Measurements from ENCODE around the gene HLA-DQA1.
"Not testable (repeated sequence)": the region's sequence is repeated elsewhere in the genome, so short reads cannot be mapped to it uniquely, and the experiment has no call there.

Gene HLA-DQA1

DNA sequence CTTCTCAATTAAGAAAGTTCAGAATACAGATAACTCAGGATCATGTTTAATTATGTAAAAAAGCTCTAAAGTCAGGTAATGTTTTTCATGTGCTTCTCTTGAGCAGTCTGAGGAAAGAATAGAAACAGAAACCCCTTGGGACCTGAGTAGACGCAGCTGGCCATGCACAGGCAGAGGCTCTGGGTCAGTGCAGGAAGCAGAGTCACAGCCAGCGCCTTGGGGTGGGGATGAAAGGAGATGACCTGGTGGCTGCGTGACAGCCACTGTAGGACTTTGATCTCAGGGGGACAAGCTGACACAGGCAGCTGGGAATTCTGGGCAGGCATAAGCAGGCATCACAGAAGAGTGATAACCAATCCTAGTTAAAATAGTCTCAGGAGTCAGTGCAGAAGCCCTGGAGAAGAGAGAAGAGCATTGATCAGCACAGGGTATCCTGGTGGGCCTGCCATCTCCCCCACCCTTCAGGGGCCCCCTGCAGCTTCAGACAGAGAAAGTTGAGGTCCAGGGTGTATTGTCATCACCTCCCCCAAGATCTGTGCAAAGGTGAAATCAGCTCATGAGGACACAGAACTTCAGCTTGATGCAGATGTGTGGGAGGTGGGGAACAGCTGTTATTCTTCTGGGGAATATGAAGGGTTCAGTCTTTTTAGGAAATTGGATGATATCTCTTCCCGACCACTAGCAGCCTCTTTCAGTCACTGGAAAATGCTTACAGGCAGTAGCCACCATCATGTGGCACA, 22.8 kb downstream of the HLA-DQA1 start:
- DNase-seq, result no peak

DNA sequence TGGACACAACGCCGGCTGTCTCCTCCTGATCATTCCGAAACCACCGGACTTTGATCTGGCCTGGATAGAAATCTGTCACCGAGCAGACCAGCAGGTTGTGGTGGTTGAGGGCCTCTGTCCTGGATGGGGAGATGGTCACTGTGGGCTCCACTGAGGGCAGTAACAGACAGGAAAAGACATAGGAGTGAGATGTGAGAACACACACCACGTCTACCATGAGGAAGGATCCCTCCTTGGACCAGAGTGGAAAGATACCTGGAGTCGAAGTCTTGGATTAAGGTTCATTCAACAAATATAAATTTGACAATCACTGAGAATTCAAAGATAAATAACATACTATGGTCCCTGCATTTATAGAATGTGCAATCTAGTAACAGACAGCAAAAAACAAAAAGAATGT, 24.9 kb downstream of the HLA-DQA1 start:
- no peak for DNase-seq

DNA sequence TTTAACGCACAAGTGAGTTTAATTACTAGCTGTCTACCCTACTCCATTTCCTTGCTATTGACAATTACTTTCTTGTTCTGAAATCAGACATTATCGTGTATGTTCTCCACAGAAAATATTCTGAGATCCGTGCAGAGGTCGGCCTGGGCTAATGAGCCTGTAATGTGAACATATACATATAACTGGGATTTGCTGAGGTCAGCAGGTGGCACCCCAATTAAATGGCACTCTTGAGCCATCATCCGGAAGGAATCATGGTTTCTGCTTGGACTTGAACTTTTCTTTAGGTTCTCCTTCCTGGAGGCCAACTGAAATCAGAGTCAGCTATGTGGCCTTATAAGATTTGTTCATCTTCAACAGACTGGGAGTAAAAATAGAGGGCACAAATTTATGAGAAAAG, 25.6 kb downstream of the HLA-DQA1 start:
- no peak for DNase-seq

DNA sequence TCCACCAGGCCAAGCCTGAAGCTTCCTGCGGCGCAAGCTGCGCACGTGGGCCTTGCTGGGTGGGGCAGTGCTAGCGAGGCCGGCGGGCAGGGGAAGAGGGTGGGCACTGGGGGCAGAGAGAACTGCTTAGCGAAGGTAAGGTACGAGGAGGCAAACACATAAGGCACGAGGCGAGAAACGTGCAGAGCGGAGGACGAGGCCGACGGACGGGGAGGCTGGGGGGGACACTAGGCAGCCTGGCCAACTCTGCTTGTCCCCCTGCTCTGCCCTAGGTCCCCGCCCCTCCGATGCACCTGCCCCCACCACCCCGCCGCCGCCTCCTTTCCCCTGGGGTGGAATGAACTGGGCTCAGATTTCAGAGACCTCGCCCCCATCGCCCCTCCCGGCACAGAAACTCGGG, 27.1 kb downstream of the HLA-DQA1 start:
- DNase-seq, result no peak

DNA sequence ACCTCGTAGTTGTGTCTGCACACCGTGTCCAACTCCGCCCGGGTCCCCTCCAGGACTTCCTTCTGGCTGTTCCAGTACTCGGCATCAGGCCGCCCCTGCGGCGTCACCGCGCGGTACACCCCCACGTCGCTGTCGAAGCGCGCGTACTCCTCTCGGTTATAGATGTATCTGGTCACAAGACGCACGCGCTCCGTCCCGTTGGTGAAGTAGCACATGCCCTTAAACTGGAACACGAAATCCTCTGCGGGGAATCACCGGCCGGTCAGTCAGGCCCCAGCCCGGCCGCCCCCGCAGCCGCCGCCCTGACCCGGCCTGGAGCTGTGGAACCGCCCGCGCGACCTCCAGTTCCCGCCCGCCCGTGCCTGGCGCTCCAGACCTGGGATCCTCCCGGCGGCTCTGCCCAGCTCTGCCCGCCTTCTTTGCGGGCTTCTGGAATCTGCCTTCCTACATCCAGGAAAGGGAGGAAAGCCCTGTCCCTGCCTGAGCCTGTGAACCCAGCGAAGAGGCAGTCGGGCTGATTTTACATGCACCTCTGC, 27.7 kb downstream of the HLA-DQA1 start:
- DNase-seq, result no peak

DNA sequence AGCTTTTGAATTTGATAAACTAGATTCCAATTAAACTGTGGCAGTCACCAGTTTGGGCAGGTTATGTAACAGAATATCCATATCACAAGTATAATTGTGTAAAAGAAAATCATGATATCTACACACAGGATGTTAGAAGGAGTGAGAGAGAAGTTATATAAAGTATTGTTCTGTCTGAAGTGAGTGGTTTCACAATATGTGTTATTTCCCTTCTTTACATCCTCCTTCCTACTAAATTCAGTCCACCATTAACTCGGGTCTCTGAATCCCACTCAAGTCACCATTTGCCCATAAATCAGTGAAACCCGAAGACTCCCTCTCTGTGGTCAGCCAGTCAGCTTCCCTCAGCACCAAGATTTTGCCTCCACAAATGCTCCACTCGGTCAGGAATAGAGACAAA, 28.5 kb downstream of the HLA-DQA1 start:
- DNase-seq, result no peak

DNA sequence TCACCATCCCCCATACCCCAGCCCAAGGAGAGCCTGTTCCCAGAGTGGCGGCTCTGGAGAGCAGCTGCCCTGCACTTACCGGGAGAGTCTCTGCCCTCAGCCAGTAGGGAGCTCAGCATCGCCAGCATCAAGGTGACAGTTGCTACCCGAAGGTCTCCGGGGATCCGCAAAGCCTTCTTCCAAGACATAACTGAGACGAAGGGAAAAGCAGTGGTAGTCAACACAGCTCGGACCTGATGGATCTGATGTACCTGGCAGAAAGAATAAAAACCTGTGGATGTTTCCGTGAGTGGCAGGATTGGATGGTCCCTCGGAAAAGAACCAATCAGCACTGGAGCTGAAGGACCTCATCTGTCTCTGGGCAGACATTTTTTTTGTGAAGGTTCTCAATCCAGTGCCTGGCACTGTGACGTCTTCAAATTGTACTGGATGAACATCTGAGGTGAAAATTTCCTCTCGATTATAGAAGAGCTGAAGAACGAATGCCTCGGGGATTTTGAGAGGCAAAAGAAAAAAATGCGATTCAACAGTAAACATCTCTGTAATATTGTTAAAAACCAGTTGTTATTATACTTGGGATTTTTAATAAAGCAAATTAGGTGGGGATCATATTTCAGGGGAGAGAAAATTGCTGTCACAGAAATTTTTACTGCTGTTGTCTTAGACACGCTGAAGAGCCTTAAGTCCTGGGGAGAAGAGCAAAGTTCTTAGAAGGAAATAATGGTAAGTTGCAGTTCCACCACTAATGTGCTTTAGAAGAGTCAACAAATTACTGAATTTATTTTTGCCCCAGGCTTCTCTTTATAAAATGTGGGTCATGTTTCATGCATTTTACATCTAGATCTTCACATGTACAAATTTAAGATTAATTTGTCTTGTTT, 29.5 kb downstream of the HLA-DQA1 start, which contains the start of gene HLA-DQB1:
Gene HLA-DQB1 (minus strand): TSS at position 238 of the 881 bp plus-strand sequence. CDS start 50 bp downstream, at position 188.
- no peak for DNase-seq

DNA sequence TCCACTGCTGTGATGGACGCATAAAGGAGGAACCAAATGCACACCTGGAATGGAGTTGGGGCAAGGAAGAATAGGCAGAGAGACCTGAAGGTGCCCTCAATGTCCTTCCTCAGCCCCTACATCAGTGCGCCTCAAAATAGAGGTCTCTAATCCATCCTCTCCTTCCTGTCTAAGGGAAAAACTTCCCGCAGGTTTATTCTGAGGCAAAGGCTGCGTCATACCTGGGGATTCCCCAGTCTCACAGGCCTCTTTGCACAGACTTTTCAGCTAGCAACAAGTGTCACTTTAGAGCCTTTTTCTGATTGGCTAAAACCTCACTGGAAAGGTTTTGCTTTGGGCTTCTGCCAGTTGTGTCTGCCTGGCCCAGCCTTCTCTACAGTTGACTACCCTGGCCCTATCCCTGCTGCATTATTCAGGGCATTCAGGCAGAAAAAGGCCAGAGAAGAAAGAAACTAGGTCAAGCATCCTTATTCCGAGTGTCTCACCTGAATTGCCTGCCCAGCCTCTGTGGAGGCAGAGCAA, 31.1 kb downstream of the HLA-DQA1 start:
- DNase-seq, result no peak

DNA sequence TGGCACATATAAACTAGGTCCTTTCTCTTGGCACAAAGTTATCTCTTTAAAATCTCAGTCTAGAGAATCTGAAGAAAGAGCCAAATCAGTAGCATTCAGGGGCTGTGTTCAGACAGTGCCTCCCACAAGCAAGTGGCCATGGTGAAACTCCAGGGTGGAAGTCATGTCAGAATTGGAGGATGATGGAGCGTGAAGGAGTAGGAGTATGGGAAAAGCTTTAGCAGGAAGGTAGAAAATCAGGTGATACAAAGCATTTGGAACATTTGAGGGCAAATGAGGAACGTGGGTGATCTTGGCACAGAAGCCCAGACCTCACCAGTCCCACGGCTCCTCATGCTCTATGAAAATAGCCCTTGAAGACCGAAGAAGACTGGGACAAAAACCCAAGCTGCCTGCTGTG, 32.0 kb downstream of the HLA-DQA1 start:
- no peak for DNase-seq

DNA sequence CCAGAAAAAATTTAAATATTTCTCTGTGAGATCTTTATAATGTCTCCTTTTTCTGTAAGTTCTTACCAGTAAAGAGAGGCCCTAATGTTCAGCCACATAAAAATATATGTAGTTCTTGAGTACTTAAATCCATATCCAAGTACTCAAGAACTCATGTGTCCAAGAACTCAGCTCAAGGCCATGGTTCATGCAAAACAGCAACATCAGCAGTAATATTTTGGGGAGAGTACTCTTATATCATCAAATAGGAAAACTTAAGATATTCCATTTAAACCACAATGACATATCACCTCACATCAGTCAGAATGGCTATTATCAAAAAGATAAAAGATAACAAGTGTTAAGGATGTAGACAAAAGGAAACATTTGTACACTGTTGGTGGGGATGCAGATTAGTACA, 32.7 kb downstream of the HLA-DQA1 start:
- no peak for DNase-seq

DNA sequence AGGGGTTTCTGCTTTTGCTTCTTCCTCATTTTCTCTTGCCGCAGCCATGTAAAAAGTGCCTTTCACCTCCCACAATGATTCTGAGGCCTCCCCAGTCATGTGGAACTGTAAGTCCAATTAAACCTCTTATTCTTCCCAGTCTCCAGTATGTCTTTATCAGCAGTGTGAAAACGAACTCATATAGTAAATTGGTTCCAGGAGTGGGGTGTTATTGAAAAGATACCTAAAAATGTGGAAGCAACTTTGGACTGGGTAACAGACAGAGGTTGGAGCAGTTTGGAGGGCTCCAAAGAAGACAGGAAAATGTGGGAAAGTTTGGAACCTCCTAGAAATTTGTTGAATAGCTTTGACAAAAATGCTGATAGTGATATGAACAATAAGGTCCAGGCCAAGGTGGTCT, 34.7 kb downstream of the HLA-DQA1 start:
- DNase-seq, result not testable (repeated sequence)

DNA sequence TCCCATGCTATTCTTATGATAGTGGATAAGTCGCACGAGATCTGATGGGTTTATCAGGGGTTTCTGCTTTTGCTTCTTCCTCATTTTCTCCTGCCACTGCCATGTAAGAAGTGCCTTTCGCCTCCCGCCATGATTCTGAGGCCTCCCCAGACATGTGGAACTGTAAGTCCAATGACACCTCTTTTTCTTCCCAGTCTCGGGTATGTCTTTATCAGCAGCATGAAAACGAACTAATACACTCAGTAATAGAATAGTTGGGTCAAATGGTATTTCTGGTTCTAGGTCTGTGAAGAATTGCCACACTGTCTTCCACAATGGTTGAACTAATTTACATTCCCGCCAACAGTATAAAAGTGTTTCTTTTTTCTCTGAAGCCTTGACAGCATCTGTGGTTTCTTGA, 36.9 kb downstream of the HLA-DQA1 start:
- DNase-seq, result not testable (repeated sequence)

DNA sequence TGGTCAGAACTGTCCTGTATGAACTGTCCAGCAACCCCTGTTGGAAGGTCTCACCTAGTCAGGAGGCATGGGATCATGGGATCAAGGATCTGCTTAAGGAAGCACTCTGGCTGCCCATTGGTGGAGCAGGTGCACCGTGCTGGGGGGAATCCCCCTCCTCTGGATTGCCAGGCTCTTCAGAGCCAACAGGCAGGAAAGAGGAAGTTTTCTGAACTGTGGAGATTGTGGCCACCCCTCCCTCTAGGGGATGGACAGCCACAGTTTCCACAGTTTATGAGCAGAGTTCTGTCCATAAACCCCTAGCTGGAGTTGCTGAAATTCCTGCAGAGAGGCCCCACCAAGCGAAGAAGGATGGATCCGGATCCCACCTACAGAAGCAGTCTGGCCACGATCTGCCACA, 42.3 kb downstream of the HLA-DQA1 start:
- DNase-seq, result no peak

DNA sequence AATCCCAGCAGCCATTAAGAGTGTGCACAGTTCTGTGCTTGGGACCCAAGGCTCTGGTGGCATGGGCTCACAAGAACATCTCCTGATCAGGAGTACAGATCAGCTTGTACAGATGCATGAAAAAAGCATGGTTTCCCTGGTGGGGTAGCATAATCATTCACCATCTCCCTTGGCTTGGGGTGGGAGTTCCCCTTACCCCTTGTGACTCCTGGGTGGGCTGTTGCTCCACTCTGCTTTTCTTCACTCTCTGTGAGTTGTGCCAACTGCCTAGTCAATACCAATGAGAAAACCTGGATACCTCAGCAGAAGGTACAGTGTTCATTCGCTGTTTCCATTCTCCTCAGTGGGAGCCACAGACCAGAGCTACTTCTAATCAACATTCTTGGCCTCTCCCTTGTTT, 42.8 kb downstream of the HLA-DQA1 start:
- no peak for DNase-seq

DNA sequence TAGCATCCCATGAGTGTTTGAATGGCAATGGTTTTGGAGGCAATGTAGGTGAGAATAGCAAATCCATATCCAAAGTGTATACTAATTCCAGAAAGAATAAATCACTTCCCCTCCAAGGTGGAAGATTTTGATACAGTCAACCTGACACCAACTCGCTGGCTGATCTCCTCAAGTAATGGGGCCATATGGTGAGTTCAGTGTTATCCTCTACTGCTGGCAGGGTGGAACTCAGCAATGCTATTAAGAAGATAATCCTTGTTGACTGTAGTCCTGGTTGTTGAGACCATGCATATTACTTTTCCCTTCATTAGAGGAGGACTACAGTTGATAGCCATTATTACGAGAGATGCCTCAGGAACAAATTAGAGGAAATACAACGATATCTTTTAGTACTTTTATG, 47.0 kb downstream of the HLA-DQA1 start:
- no peak for DNase-seq

DNA sequence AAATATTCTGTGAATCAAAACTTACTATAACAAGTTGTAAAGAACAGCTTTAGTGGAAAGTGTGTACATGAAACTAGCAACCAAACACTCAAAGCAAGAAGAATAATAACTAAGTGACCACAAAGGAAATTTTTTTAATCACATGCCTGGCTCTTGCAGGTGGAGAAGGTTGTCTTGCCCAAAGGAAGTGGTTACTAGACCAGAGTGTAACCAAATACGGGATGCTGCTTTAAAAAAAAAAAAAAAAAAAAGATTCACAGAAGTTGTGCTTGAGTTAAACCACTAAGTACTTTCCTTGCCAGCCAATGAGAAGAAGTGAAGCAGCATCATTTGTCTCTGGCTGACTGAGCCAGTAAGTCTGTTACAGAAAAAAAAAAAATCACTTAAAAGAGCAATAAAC, 48.4 kb downstream of the HLA-DQA1 start:
- DNase-seq, result no peak

DNA sequence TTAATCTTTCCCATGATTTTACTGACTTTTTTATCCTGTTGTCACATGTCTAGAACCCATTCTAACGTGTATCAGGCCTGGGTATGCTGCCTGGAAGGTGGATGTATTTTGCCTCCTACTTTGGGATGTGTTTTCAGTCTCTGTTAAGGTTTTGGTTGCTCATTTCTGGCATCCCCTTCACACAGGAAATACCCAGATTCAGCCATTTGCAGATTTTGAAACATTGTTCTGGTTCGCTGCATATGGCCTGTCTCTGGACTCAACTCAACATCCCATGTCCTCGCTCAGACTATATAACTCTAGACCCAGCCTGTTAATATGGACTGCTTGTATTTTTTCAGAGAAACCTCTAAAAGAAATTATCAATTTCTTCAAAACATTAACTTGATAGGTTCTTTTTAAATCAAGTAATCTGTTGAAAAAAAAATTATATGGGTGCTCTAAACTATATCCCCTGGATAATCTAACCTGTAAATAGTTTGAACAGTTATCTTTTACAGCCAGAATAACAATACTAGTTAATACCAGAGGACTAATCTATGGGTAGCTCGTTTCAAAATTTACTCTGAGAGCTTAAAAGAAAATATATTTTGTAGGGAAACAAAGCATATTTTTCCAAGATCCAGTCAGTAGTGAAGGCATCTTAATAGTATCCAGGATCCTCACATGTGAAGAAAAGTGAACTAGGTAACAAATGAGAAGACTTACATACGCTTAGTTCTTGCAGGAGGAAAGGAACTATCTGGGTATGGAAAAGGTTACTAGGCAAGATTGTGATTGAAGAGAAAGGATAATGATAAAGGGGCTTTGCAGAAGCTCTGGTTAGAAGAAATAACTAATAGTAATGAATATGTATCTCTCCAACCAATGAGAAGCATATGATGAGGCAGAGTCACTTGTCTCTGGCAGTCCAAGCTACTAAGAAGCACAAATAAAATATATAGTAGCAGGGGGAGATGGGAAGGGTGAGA, 52.6 kb downstream of the HLA-DQA1 start:
- DNase-seq, result no peak

DNA sequence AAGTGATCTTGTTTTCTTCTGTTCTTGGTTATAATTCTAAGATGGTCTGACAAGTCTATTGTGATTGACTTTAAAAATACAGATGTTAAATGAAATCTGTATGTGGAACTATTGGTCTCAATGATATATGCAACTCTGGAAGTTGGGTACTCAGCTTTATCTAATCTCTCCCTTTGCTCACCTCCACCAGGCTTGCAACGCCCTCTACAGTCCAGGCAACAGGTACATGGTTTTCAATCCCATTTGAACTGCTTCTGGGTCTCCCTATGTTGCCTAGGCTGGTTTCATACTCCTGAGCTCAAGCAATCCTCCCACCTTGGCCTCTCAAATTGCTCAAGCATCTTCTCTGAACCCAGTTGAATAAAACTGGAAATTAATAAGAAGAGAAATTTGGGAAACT, 54.8 kb downstream of the HLA-DQA1 start:
- DNase-seq, result no peak

All from DMS79 (cell line).